PFSK-1 (cell line): Measurements from ENCODE around the gene CEP162.

Source experiments
- FOXP2 ChIP-seq: optimal IDR thresholded peaks from 2 replicates; pipeline ENCODE3; 2011; ENCODE audit warnings: borderline replicate concordance, control low read depth, inconsistent platforms; ENCODE audit not compliant: insufficient read depth; ENCODE audit errors: extremely low read length, extremely low read depth
- POLR2AphosphoS5 ChIP-seq: IDR thresholded peaks from 2 replicates; pipeline ENCODE4 v1.6.1; 2012; ENCODE audit warnings: low read depth, mild to moderate bottlenecking, control low read depth, low read length, moderate library complexity
- SIN3A ChIP-seq: IDR thresholded peaks from 2 replicates; pipeline ENCODE4 v1.6.1; 2012; ENCODE audit warnings: mild to moderate bottlenecking, low read length, moderate library complexity, borderline replicate concordance; ENCODE audit not compliant: insufficient read depth
- TAF1 ChIP-seq: IDR thresholded peaks from 2 replicates; pipeline ENCODE4 v1.6.1; 2012; ENCODE audit warnings: low read length, control low read depth, borderline replicate concordance; ENCODE audit not compliant: insufficient read depth
- TF ChIP-seq, protein P1 (sequence below), 2 experiments: IDR thresholded peaks; 2 replicates each; pipeline versions ENCODE4 v1.6.1 to v1.8.0; 2011 to 2012; ENCODE audit warnings: low read depth in 2 of 2, low read length in 2 of 2, control low read depth in 1 of 2, inconsistent platforms in 1 of 2, mild to moderate bottlenecking in 1 of 2, moderate library complexity in 1 of 2; ENCODE audit not compliant: insufficient read depth in 1 of 2

Gene CEP162

DNA sequence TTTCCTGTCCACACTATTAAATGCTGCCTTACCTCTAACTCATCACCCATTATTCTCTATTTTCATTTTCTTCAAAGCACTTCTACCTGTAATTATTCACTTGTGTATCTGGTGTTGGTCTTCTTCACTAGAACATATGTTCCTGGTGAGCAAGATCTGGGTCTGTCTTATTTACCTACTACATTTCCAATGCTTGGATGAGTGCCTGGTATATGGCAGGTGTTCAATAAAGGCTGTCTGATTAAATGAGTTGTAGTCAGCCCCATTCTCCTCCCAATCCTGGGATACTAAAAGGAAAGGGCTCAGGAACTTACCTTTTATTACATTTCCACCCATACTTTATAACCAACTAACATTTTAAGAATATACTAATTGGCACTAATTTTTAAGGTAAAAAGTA is 61.0 kb downstream of the CEP162 start:
- TF ChIP-seq TAF1 (no peak), POLR2AphosphoS5 (no peak), SIN3A (no peak), FOXP2 (no peak)
- TF ChIP-seq, protein P1, sequence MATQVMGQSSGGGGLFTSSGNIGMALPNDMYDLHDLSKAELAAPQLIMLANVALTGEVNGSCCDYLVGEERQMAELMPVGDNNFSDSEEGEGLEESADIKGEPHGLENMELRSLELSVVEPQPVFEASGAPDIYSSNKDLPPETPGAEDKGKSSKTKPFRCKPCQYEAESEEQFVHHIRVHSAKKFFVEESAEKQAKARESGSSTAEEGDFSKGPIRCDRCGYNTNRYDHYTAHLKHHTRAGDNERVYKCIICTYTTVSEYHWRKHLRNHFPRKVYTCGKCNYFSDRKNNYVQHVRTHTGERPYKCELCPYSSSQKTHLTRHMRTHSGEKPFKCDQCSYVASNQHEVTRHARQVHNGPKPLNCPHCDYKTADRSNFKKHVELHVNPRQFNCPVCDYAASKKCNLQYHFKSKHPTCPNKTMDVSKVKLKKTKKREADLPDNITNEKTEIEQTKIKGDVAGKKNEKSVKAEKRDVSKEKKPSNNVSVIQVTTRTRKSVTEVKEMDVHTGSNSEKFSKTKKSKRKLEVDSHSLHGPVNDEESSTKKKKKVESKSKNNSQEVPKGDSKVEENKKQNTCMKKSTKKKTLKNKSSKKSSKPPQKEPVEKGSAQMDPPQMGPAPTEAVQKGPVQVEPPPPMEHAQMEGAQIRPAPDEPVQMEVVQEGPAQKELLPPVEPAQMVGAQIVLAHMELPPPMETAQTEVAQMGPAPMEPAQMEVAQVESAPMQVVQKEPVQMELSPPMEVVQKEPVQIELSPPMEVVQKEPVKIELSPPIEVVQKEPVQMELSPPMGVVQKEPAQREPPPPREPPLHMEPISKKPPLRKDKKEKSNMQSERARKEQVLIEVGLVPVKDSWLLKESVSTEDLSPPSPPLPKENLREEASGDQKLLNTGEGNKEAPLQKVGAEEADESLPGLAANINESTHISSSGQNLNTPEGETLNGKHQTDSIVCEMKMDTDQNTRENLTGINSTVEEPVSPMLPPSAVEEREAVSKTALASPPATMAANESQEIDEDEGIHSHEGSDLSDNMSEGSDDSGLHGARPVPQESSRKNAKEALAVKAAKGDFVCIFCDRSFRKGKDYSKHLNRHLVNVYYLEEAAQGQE (IDR thresholded peaks at IDR 0.05; ENCODE audit: insufficient read depth in 1 of 2, low read depth in 2 of 2, low read length in 2 of 2): no peak

DNA sequence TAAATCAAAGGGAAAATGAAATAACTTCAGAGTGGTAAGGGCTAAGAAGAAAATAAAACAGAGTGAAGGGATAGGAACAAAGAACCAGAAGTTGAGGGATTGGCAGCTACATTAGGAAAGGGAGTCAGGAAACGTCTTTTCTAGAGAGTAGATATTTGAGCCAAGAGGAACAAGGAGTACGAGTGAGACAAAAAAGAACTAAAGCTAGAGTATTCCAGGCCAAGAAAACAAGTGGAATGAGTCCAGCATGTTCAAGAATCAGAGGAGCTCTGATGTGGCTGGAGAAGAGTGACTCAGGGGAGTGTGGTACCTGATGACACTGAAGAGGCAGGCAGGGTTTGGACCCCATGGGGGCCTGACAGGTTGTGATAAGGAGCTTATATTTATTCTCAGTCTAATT is 66.3 kb downstream of the CEP162 start:
- no peak for TF ChIP-seq TAF1
- TF ChIP-seq SIN3A: no peak
- TF ChIP-seq, protein P1 (IDR thresholded peaks at IDR 0.05; ENCODE audit: insufficient read depth in 1 of 2, low read depth in 2 of 2, low read length in 2 of 2): no peak
- TF ChIP-seq POLR2AphosphoS5: no peak
- TF ChIP-seq FOXP2: no peak

DNA sequence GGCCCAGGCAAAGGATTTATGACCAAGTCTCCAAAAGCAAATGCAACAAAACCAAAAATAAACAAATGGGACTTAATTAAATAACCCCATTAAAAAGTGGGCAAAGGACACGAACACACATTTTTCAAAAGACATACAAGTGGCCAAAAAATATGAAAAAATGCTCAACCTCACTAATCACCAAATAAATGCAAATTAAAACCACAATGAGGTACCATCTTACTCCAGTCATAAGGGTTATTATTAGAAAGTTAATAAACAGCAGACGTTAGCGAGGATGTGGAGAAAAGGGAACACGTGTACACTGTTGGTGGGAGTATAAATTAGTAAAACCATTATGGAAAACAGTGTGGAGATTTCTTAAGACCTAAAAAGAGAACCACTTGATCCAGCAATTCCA is 71.1 kb downstream of the CEP162 start:
- TF ChIP-seq POLR2AphosphoS5 (no peak), SIN3A (no peak), TAF1 (no peak), FOXP2 (no peak)
- TF ChIP-seq, protein P1 (IDR thresholded peaks at IDR 0.05; ENCODE audit: insufficient read depth in 1 of 2, low read depth in 2 of 2, low read length in 2 of 2): no peak

DNA sequence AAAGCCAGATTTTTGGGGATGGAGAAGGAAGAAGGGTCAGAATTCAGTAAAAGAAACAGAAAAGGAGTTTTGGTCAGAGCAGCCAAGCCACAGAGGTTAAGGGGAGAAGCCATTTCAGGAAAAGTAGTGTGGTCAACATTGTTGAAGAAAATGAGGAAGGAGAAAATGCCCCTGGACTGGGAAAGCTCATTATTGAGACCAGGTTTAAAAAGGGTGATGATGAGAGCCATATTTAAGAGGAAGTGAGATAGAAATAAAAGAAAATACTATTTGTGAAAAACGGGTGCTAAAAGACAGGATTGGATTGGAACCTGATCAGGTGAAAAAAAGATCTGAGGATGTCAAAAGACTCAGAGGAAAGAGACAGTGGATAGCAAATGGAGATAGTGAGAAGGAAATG is 75.8 kb downstream of the CEP162 start:
- TF ChIP-seq POLR2AphosphoS5 (no peak), FOXP2 (no peak), TAF1 (no peak), SIN3A (no peak)
- TF ChIP-seq, protein P1 (IDR thresholded peaks at IDR 0.05; ENCODE audit: insufficient read depth in 1 of 2, low read depth in 2 of 2, low read length in 2 of 2): no peak

DNA sequence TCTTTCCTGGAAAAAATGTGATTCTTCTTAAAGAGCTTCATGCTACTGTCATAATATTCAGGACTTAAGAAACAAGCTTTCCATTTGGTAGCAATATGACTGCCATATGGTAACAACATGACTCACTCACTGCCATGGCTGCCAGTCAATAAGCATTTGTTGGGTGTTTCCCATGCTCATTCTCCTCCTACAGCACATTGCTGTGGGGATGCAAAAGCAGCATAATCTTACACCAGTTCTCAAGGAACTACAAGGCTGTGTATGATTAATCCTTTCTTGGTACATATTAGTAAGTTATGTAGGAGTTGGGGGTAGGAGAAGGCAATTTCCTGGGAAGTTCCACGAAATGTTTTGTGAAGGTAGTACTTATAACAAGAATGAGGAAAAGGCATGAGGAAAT is 76.7 kb downstream of the CEP162 start:
- no peak for TF ChIP-seq SIN3A
- TF ChIP-seq, protein P1 (IDR thresholded peaks at IDR 0.05; ENCODE audit: insufficient read depth in 1 of 2, low read depth in 2 of 2, low read length in 2 of 2): no peak
- no peak for TF ChIP-seq TAF1
- no peak for TF ChIP-seq POLR2AphosphoS5
- TF ChIP-seq FOXP2: no peak
